ENCODE results near the gene SLC25A21. TPM values are rescaled to one million over a fixed set of nuclear protein-coding genes. Genes with fewer than 3 reads are reported as not detected.

SLC25A21 gene
- total RNA-seq, 1 donor from 2014 or later: 0.89 TPM

DNA sequence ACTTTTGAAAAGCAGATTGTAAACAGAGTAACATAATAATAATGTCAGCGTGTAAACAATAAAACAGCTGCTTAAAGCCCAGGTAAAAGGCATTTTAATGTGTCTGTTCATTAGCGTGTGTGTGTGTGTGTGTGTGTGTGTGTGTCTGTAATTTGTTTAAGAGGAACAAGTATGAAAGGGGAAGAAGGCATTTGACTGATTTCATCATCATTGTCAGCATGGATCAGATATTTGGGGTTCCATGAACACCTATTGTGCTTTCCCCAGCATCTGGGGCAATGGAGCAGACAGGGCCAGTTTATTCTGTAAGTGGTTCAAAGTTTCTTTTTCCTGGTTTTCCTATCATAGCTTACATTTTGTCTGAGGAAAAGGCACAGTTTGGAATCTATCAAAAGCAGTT is 28.9 kb downstream of the SLC25A21 start:
- peak; percentile 6 for DNase-seq (ENCODE audit: low read depth)

- DNase-seq (ENCODE audit: low read depth): peak; percentile 62
Observed at GRCh38 chr14:37142835-37143401, 29.5 kb downstream of the SLC25A21 start.

DNA sequence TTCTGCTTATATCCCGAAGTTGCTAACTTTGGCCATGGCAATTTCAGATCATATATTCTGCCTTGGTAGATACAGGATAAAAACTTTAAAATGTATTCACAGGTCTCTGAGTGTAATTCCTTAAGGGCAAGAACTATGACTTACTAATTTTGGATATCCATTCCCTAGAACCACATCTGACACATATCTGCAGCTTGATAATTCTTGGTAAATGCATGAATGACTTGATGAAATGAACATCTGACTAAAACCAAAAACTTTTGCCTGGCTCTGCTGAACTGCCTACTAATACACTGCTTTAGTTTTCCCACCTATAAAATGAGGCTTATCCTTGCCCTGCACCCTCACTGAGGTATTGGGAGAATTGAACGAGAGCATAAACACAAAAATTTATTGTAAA is 32.2 kb downstream of the SLC25A21 start:
- DNase-seq (ENCODE audit: low read depth): peak; percentile 31

DNA sequence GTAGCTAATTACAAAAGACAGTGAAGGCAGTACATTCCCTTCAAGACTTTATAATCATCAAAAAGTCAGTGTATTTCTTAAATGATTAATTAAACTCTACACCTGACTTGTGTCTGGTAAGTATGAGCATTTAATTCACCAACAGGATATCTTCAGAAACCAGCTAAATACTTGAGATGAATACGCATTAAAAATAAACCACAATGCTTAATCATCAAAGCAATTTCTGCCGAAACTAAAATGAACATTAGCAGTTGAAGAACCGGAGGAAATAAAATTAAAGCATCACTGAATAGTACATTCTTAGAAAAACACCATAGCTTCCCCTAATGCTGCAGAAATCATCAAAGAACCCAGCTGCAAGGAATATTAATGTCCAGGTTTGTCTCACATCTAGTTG is 32.7 kb downstream of the SLC25A21 start:
- DNase-seq (ENCODE audit: low read depth): no peak

GRCh38 chr14:37138898-37139297 is 33.5 kb downstream of the SLC25A21 start:
- no peak for DNase-seq (ENCODE audit: low read depth)

- no peak for DNase-seq (ENCODE audit: low read depth)
Observed at GRCh38 chr14:37133284-37133913, 39.0 kb downstream of the SLC25A21 start.

GRCh38 chr14:37131205-37131604 is 41.2 kb downstream of the SLC25A21 start:
- no peak for DNase-seq (ENCODE audit: low read depth)

- DNase-seq (ENCODE audit: low read depth): no peak
Observed at GRCh38 chr14:37129047-37129446, 43.4 kb downstream of the SLC25A21 start.

DNA sequence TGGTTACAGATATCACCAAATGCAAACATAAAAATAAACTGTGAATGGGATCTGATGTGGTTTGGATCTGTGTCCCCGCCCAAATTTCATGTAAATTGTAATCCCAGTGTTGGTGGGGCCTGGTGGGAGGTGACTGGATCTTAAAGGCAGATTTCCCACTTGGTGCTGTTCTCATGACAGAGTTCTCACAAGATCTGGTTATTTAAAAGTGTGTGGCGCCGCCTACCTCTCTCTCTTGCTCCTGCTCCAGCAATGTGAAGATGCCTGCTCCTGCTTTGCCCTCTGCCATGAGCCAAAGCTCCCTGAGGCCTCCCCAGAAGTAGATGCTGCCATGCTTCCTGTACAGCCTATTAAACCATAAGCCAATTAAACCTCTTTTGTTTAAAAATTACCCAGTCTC is 47.8 kb downstream of the SLC25A21 start:
- peak; percentile 31 for DNase-seq (ENCODE audit: low read depth)

GRCh38 chr14:37122919-37123639 is 49.3 kb downstream of the SLC25A21 start:
- DNase-seq (ENCODE audit: low read depth): peak; percentile 24

DNA sequence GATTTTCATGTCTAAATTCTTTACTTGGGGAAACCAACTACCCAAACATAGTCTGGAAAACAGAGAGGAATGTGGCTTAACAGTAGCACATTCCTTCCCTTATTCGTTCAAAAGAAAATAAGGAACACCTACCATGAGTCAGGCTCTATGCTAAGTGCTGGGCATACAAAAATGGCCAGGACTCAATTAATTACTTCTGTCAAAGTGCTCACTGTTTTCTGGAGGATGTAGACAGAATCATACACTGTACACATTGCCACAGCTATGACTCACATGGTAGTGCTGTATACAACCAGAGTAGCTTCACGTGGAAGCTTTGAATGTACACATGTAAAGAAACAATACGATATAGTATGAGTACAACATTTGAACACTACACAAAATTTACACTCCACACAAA is 50.1 kb downstream of the SLC25A21 start:
- peak; percentile 90 for DNase-seq (ENCODE audit: low read depth)

- DNase-seq (ENCODE audit: low read depth): no peak
Observed at GRCh38 chr14:37118673-37119366, 53.6 kb downstream of the SLC25A21 start.

- peak; percentile 93 for DNase-seq (ENCODE audit: low read depth)
Observed at GRCh38 chr14:37116933-37117849, 55.2 kb downstream of the SLC25A21 start.

DNA sequence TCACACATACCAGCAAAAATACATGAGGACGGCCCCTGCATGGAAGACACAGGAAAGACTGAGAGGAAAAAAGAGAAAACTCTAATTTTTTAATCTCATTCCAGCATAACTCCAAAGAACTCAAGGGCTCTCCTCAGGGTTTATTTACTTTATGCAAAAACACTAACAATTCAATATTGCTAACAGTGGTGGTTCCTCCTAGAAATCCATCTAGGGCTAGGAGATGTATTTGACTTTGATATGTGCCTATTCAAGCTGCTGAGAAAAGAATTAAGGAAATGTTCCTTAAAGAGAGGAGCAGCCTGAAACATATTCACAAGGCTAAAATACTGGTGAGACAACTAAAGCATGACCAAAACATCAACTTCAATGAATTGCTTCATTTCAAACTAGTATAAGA is 57.0 kb downstream of the SLC25A21 start:
- no peak for DNase-seq (ENCODE audit: low read depth)

GRCh38 chr14:37114559-37114958 is 57.8 kb downstream of the SLC25A21 start:
- no peak for DNase-seq (ENCODE audit: low read depth)

GRCh38 chr14:37114002-37114401 is 58.4 kb downstream of the SLC25A21 start:
- no peak for DNase-seq (ENCODE audit: low read depth)

GRCh38 chr14:37098132-37098531 is 74.3 kb downstream of the SLC25A21 start:
- DNase-seq (ENCODE audit: low read depth): no peak

DNA sequence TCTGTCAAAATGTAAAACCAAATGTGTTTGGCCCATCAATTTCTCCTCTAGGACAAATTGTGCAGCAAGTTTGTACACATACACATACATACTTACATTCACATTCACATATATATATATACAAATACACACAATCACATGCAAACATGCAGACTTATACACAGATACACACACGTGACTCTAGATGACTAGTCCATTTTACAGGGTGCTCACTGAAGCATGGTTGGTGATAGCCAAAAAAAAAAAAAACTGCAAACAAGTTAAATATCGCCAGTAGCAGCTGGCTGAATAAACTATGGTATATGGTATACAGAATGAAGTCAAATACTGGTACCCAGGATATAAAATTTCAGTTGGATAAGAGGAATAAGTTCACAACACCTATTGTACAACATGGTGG is 77.9 kb downstream of the SLC25A21 start:
- no peak for DNase-seq (ENCODE audit: low read depth)

GRCh38 chr14:37093364-37093763 is 79.0 kb downstream of the SLC25A21 start:
- DNase-seq (ENCODE audit: low read depth): no peak

- no peak for DNase-seq (ENCODE audit: low read depth)
Observed at GRCh38 chr14:37091651-37092050, 80.8 kb downstream of the SLC25A21 start.

DNA sequence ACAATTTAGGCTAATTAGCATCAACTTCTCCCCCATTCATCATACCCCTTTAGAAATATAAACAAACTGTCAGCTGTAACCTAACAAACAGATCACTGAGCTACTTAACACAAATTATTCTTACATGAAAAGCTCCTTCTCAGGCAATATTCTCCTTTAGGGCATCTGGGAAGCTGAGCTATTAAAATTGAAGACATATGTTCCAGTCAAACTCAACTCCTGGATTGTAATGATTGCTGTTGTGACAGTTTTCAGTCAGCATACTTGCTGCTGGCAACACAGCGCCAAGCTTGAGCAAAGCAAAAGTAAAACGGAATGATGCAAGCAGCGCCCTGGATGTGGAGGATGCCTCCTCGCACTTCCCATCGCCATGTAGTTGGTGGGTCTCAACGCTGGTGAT is 82.4 kb downstream of the SLC25A21 start:
- DNase-seq (ENCODE audit: low read depth): no peak

DNA sequence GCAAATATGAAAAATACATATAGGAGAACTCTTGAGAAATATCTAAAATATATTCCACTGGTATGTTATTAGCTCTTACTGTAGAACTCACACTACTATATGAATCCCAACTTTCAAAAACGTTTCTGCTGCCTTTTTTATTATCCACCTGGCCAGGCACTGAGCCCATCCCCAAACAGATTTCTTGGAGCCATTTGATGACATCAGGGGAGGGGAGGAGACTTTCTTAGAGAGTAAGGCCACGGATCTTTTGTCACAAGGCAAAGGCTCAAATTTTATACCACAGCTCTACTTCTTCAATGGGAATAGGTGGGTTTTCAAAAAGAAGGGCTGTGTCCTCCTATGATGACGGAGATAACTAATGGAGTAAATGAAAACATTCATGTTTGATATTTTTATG is 83.0 kb downstream of the SLC25A21 start:
- no peak for DNase-seq (ENCODE audit: low read depth)
